K562 (cell line): ENCODE measurements around the gene IGF2R. TPM values are rescaled to one million over a fixed set of nuclear protein-coding genes. Genes with fewer than 3 reads are reported as not detected.
A peak's percentile ranks its signal among the peaks of the same experiment; 100 is the strongest.

Experiments used
- ATAC-seq: fragments of 200-7000 bp; cut with Tn5 transposase; 3 replicates; pipeline ENCODE4 v1.9.1; 2020; ENCODE audit warnings: moderate library complexity
- BruUV-seq: library from RNA; stranded (reverse); fragments of 400-500 nt; replicated peaks from 2 replicates; lab custom pipeline; 2021; lab: Mats Ljungman, UMichigan
- CTCF ChIA-PET: fragments of 300-600 bp; formaldehyde crosslinking; extraction: SDS; loops from one replicate; lab custom pipeline; 2021; ENCODE audit warnings: low intra/inter-chr PET ratio; lab: Yijun Ruan, JAX
- POLR2A ChIA-PET: fragments of 300-600, 350-650 bp; sonication (Branson Sonifier 250); formaldehyde crosslinking; extraction: SDS; loops from one replicate; lab custom pipeline; 2021; ENCODE audit warnings: antibody characterized with exemption, inconsistent platforms; lab: Yijun Ruan, JAX
- DNase-seq, 4 experiments: peaks; one replicate each; pipeline versions ENCODE4 v3.0.0 to v3.0.0-alpha.2; 2011 to 2018; ENCODE audit warnings: low spot score in 3 of 4, mixed read lengths in 3 of 4; ENCODE audit errors: extremely low read depth in 1 of 4
- FAIRE-seq: peaks from 2 replicates; lab custom pipeline; 2011; peaks lifted over from hg19 to GRCh38; lab: Jason Lieb, UNC
- H2AFZ ChIP-seq: 2 replicates; pipeline ENCODE4 v1.6.0; 2011; ENCODE audit warnings: low read depth, low read length, control low read depth, inconsistent platforms
- H3K27ac ChIP-seq: fragments of 200-600 bp; 3 replicates; pipeline ENCODE4 v1.8.0; 2011; ENCODE audit warnings: low read depth, mild to moderate bottlenecking, control low read depth, inconsistent platforms, low read length, moderate library complexity, mixed read lengths; ENCODE audit errors: extremely low read depth
- H3K27me3 ChIP-seq, 2 experiments: fragments of 300-600 bp in 1 of 2; 2 replicates in 1 of 2; 3 replicates in 1 of 2; pipeline versions ENCODE4 v1.6.0 to v1.8.0; 2011; ENCODE audit warnings: inconsistent platforms in 2 of 2, low read length in 2 of 2, mild to moderate bottlenecking in 1 of 2, mixed read lengths in 1 of 2, moderate library complexity in 1 of 2; ENCODE audit not compliant: control insufficient read depth in 2 of 2, insufficient read depth in 2 of 2
- H3K36me3 ChIP-seq: fragments of 300-600 bp; 3 replicates; pipeline ENCODE4 v1.8.0; 2011; ENCODE audit warnings: mild to moderate bottlenecking, low read length, inconsistent platforms; ENCODE audit not compliant: control insufficient read depth, insufficient read depth
- H3K4me1 ChIP-seq, 2 experiments: fragments of 200-600 bp in 1 of 2; replicated peaks in 1 of 2; 2 replicates in 1 of 2; 3 replicates in 1 of 2; pipeline versions ENCODE4 v1.5.1 to v1.8.0; 2011; ENCODE audit warnings: inconsistent platforms in 2 of 2, low read length in 2 of 2, mild to moderate bottlenecking in 1 of 2, mixed read lengths in 1 of 2, moderate library complexity in 1 of 2; ENCODE audit not compliant: control insufficient read depth in 2 of 2, insufficient read depth in 2 of 2
- H3K4me2 ChIP-seq: 2 replicates; pipeline ENCODE4 v1.6.1; 2011; ENCODE audit warnings: low read length, control low read depth, inconsistent platforms, mixed read lengths; ENCODE audit not compliant: insufficient read depth
- H3K4me3 ChIP-seq: fragments of 200-600 bp; sonication (generic), shearing (Covaris generic); 2 replicates; pipeline ENCODE4 v1.5.1; 2016; ENCODE audit warnings: control low read depth, inconsistent platforms
- H3K79me2 ChIP-seq: fragments of 200-600 bp; 3 replicates; pipeline ENCODE4 v1.8.0; 2011; ENCODE audit warnings: low read length, inconsistent platforms; ENCODE audit not compliant: control insufficient read depth, insufficient read depth
- H3K9ac ChIP-seq, 2 experiments: 2 replicates each; pipeline versions ENCODE4 v1.6.0 to v1.6.1; 2011; ENCODE audit warnings: low read depth in 2 of 2, low read length in 2 of 2, control low read depth in 1 of 2, inconsistent platforms in 1 of 2, mild to moderate bottlenecking in 1 of 2, mixed read lengths in 1 of 2; ENCODE audit not compliant: insufficient read depth in 1 of 2
- H3K9me1 ChIP-seq: one replicate; pipeline ENCODE4 v1.6.0; 2011; ENCODE audit warnings: inconsistent platforms, mild to moderate bottlenecking, low read length, moderate library complexity; ENCODE audit not compliant: control insufficient read depth, insufficient read depth
- H3K9me3 ChIP-seq: replicated peaks from 2 replicates; pipeline ENCODE4 v1.5.1; 2011; ENCODE audit warnings: low read depth, low read length, inconsistent platforms; ENCODE audit not compliant: control insufficient read depth, insufficient read depth
- H4K20me1 ChIP-seq: replicated peaks from 2 replicates; pipeline ENCODE4 v1.6.1; 2011; ENCODE audit warnings: low read length, inconsistent platforms, mixed read lengths; ENCODE audit not compliant: control insufficient read depth, insufficient read depth
- ASH1L ChIP-seq: fragments of 450-650 bp; IDR thresholded peaks from 2 replicates; pipeline ENCODE4 v1.6.1; 2018; ENCODE audit warnings: borderline replicate concordance, mild to moderate bottlenecking, low read depth; ENCODE audit not compliant: partially characterized antibody
- SMARCA4 ChIP-seq: fragments of 450-650 bp; IDR thresholded peaks from 2 replicates; pipeline ENCODE4 v1.6.1; 2016
- ZZZ3 ChIP-seq: fragments of 450-650 bp; IDR thresholded peaks from 2 replicates; pipeline ENCODE4 v1.6.1; 2016; ENCODE audit warnings: antibody characterized with exemption, mild to moderate bottlenecking, moderate library complexity
- WGBS: fragments of 100-300 bp; shearing (Covaris generic); methylation state at CpG from one replicate; pipeline ENCODE4 v1.1.6; 2016; ENCODE audit warnings: low coverage, mixed read lengths; ENCODE audit not compliant: insufficient coverage; ENCODE audit errors: missing lambda C conversion rate; 5-methylcytosine and 5-hydroxymethylcytosine counted together
- in situ Hi-C: fragments of 300-500 bp; cut with MboI; formaldehyde crosslinking; loops from 4 replicates; pipeline ENCODE4 v1.15.0; 2018; ENCODE audit warnings: inconsistent platforms, mixed read lengths
- intact Hi-C: fragments of 100-400 bp; cut with micrococcal nuclease; formaldehyde crosslinking; loops from 2 replicates; pipeline ENCODE4 v1.14.2; 2022
- polyA plus RNA-seq, 8 experiments: library from polyadenylated mRNA; depleted of rRNA in 4 of 8; stranded (reverse) in 5 of 8; unstranded in 3 of 8; fragments of >200 nt; fragmentation: Nextera tagmentation in 2 of 8; fragmentation: Illumina TruSeq in 1 of 8; extraction: Ambion mirVana in 2 of 8; extraction: Trizol in 1 of 8; gene quantifications; 2 replicates each; pipeline versions ENCODE4 v1.2.1 to v1.2.3, GENCODE V29; 2011 to 2014; ENCODE audit warnings: inconsistent platforms in 1 of 8, missing spikeins in 1 of 8
- total RNA-seq, 7 experiments: library from RNA; depleted of rRNA in 6 of 7; stranded (reverse); fragments of >200 nt in 6 of 7; fragmentation: Illumina TruSeq in 2 of 7; extraction: Trizol in 2 of 7; gene quantifications; 2 replicates each; pipeline versions ENCODE4 v1.2.1 to v1.2.3, GENCODE V29; 2011 to 2021; ENCODE audit warnings: low replicate concordance in 1 of 7
- TF ChIP-seq, protein P1 (sequence below): sonication (generic); formaldehyde crosslinking; IDR thresholded peaks from 2 replicates; pipeline ENCODE4 v1.8.0; 2023; ENCODE audit warnings: mild to moderate bottlenecking, missing genetic modification reagents
- TF ChIP-seq, protein P2 (sequence below): fragments of 250-450 bp; sonication (Bioruptor Pico); IDR thresholded peaks from 2 replicates; pipeline ENCODE4 v1.8.0; 2022; ENCODE audit warnings: inconsistent platforms, mild to moderate bottlenecking, moderate library complexity, borderline replicate concordance

IGF2R gene
- total and polyA plus RNA-seq, 9 of the 15 experiments (the other 6 are each of a cell fraction or from before 2014, with no cell fraction given): 3.5 to 92.3 (median 34.5) TPM

GRCh38 chr6:160036790-160037206 lies 67.9 kb downstream of the IGF2R start:
- Histone ChIP-seq H3K27ac (no peak overlapping the region), H3K4me3 (no peak overlapping the region), H4K20me1 (no peaks in the 10 kb centered on the region), H3K9me1 (no peaks in the 10 kb centered on the region), H3K4me1 (peaks cover 5% of the 10 kb centered on the region in 2 experiments; a peak in 3 of 5 replicates), H2AFZ (no peak overlapping the region), H3K27me3 (no peaks in the 10 kb centered on the region), H3K36me3 (peaks cover 92% of the 10 kb centered on the region), H3K9me3 (no peaks in the 10 kb centered on the region), H3K4me2 (no peak overlapping the region), H3K79me2 (no peaks in the 10 kb centered on the region), H3K9ac (no peak overlapping the region)
- ATAC-seq (no peak), DNase-seq (no peak), FAIRE-seq (peak; percentile 26)
- POLR2A ChIA-PET: interaction anchor here (1.3 to 1.5 kb wide), 2 partner anchors 10 to 11 kb away, joined by 3 to 4 read pairs; no protein-coding TSS in a partner anchor
- CTCF ChIA-PET: no interaction called here
- intact Hi-C loops: no loop called here
- BruUV-seq: no TSS peak
- TF ChIP-seq, protein P1, sequence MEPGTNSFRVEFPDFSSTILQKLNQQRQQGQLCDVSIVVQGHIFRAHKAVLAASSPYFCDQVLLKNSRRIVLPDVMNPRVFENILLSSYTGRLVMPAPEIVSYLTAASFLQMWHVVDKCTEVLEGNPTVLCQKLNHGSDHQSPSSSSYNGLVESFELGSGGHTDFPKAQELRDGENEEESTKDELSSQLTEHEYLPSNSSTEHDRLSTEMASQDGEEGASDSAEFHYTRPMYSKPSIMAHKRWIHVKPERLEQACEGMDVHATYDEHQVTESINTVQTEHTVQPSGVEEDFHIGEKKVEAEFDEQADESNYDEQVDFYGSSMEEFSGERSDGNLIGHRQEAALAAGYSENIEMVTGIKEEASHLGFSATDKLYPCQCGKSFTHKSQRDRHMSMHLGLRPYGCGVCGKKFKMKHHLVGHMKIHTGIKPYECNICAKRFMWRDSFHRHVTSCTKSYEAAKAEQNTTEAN (CRISPR knock-in tag): no peak
- TF ChIP-seq, protein P2, sequence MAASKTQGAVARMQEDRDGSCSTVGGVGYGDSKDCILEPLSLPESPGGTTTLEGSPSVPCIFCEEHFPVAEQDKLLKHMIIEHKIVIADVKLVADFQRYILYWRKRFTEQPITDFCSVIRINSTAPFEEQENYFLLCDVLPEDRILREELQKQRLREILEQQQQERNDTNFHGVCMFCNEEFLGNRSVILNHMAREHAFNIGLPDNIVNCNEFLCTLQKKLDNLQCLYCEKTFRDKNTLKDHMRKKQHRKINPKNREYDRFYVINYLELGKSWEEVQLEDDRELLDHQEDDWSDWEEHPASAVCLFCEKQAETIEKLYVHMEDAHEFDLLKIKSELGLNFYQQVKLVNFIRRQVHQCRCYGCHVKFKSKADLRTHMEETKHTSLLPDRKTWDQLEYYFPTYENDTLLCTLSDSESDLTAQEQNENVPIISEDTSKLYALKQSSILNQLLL (CRISPR knock-in tag): no peak
- TF ChIP-seq SMARCA4 (no peak), ASH1L (no peak), ZZZ3 (no peak)
- in situ Hi-C loops: no loop called here
- 88% methylated on average over 4 of the region's 4 CpGs for WGBS
